Parathyroid adenoma (tissue), 2 donors: Measurements from ENCODE around the gene PEAK1.

Experiments
- H2AFZ ChIP-seq: fragments of 300-600 bp; sonication (generic); one replicate; pipeline ENCODE4 v1.7.0; 2017; ENCODE audit warnings: antibody characterized with exemption, mild to moderate bottlenecking
- H3K27ac ChIP-seq: fragments of 300-600 bp; sonication (generic); one replicate; pipeline ENCODE4 v1.7.0; 2017
- H3K27me3 ChIP-seq: fragments of 300-600 bp; sonication (generic); one replicate; pipeline ENCODE4 v1.7.0; 2017; ENCODE audit warnings: low read length; ENCODE audit not compliant: control insufficient read depth, insufficient read depth
- H3K36me3 ChIP-seq: fragments of 300-600 bp; sonication (generic); one replicate; pipeline ENCODE4 v1.7.0; 2017; ENCODE audit warnings: low read length; ENCODE audit not compliant: control insufficient read depth, insufficient read depth
- H3K4me1 ChIP-seq: fragments of 300-600 bp; sonication (generic); one replicate; pipeline ENCODE4 v1.7.0; 2017; ENCODE audit warnings: control low read depth
- H3K4me2 ChIP-seq: fragments of 300-600 bp; sonication (generic); one replicate; pipeline ENCODE4 v1.7.0; 2017; ENCODE audit warnings: low read length
- H3K4me3 ChIP-seq: fragments of 300-600 bp; sonication (generic); one replicate; pipeline ENCODE4 v1.7.0; 2017; ENCODE audit warnings: low read depth, low read length
- H3K79me2 ChIP-seq: fragments of 300-600 bp; sonication (generic); one replicate; pipeline ENCODE4 v1.7.0; 2017; ENCODE audit warnings: control low read depth
- H3K9ac ChIP-seq: fragments of 300-600 bp; sonication (generic); one replicate; pipeline ENCODE4 v1.7.0; 2017; ENCODE audit warnings: mild to moderate bottlenecking
- H3K9me3 ChIP-seq: fragments of 300-600 bp; sonication (generic); one replicate; pipeline ENCODE4 v1.7.0; 2017; ENCODE audit warnings: low read length; ENCODE audit not compliant: control insufficient read depth
- CTCF ChIP-seq: fragments of 300-600 bp; sonication (generic); IDR thresholded peaks from one replicate; pipeline ENCODE4 v1.7.0; 2017; ENCODE audit warnings: antibody characterized with exemption, mild to moderate bottlenecking
- donor health status: primary hyperparathyroidism.

PEAK1 gene

GRCh38 chr15:77426871-77427270 is 7.0 kb upstream of the PEAK1 start:
- H3K79me2 ChIP-seq, result peaks cover 13% of the 10 kb centered on the region
- no peak overlapping the region for H3K4me2 ChIP-seq
- H3K27me3 ChIP-seq, result no peaks in the 10 kb centered on the region
- H3K9ac ChIP-seq, result no peak overlapping the region
- H2AFZ ChIP-seq, result no peak overlapping the region
- peaks cover 4% of the 10 kb centered on the region for H3K4me1 ChIP-seq
- no peaks in the 10 kb centered on the region for H3K36me3 ChIP-seq
- no peak for TF ChIP-seq CTCF
- H3K27ac ChIP-seq, result no peak overlapping the region
- H3K9me3 ChIP-seq, result no peaks in the 10 kb centered on the region
- no peak overlapping the region for H3K4me3 ChIP-seq

- no peaks in the 10 kb centered on the region for H3K27me3 ChIP-seq
- no peak overlapping the region for H2AFZ ChIP-seq
- no peak overlapping the region for H3K4me3 ChIP-seq
- no peak overlapping the region for H3K4me2 ChIP-seq
- H3K9ac ChIP-seq, result no peak overlapping the region
- TF ChIP-seq CTCF, result no peak
- H3K9me3 ChIP-seq, result no peaks in the 10 kb centered on the region
- no peaks in the 10 kb centered on the region for H3K36me3 ChIP-seq
- H3K79me2 ChIP-seq, result peaks cover 13% of the 10 kb centered on the region
- peaks cover 4% of the 10 kb centered on the region for H3K4me1 ChIP-seq
- no peak overlapping the region for H3K27ac ChIP-seq
Observed at GRCh38 chr15:77426377-77426776, 6.5 kb upstream of the PEAK1 start.

- H3K36me3 ChIP-seq, result no peaks in the 10 kb centered on the region
- H3K9me3 ChIP-seq, result no peaks in the 10 kb centered on the region
- no peak overlapping the region for H3K4me3 ChIP-seq
- TF ChIP-seq CTCF, result no peak
- no peak overlapping the region for H3K27ac ChIP-seq
- H3K79me2 ChIP-seq, result peaks cover 16% of the 10 kb centered on the region
- H3K4me1 ChIP-seq, result peaks cover 4% of the 10 kb centered on the region
- H3K27me3 ChIP-seq, result no peaks in the 10 kb centered on the region
- no peak overlapping the region for H3K4me2 ChIP-seq
- H3K9ac ChIP-seq, result no peak overlapping the region
- H2AFZ ChIP-seq, result no peak overlapping the region
Observed at GRCh38 chr15:77425104-77425503, 5.2 kb upstream of the PEAK1 start.

GRCh38 chr15:77421370-77421700 is 1.4 kb upstream of the PEAK1 start:
- no peak overlapping the region for H3K27ac ChIP-seq
- H3K4me2 ChIP-seq, result peak overlapping the region; percentile 95
- H3K79me2 ChIP-seq, result peaks cover 9% of the 10 kb centered on the region
- peak overlapping the region; percentile 83 for H2AFZ ChIP-seq
- no peaks in the 10 kb centered on the region for H3K4me1 ChIP-seq
- H3K9ac ChIP-seq, result no peak overlapping the region
- no peaks in the 10 kb centered on the region for H3K9me3 ChIP-seq
- peak overlapping the region; percentile 95 for H3K4me3 ChIP-seq
- TF ChIP-seq CTCF, result no peak
- no peaks in the 10 kb centered on the region for H3K27me3 ChIP-seq
- no peaks in the 10 kb centered on the region for H3K36me3 ChIP-seq

GRCh38 chr15:77420610-77421369 is 886 bp upstream of the PEAK1 start, which contains the start of gene HMG20A:
TSS of gene HMG20A (plus strand) at chr15:77420888. CDS start at chr15:77458408, 37,520 bp downstream.
- H3K4me1 ChIP-seq, result no peaks in the 10 kb centered on the region
- peak within 1 kb of the TSS; percentile 53 for H3K9ac ChIP-seq
- TF ChIP-seq CTCF, result no peak
- no peaks in the 10 kb centered on the region for H3K9me3 ChIP-seq
- H2AFZ ChIP-seq, result peak within 1 kb of the TSS; percentile 83
- H3K27ac ChIP-seq, result peak within 1 kb of the TSS; percentile 96
- H3K4me3 ChIP-seq, result peak within 1 kb of the TSS; percentile 95
- peaks cover 9% of the 10 kb centered on the region for H3K79me2 ChIP-seq
- H3K27me3 ChIP-seq, result no peaks in the 10 kb centered on the region
- peak within 1 kb of the TSS; percentile 95 for H3K4me2 ChIP-seq
- H3K36me3 ChIP-seq, result no peaks in the 10 kb centered on the region
